Prostate gland (tissue), 2 donors: ENCODE results near the gene CASP8AP2. TPM values are rescaled to one million over a fixed set of nuclear protein-coding genes. Genes with fewer than 3 reads are reported as not detected.

ENCODE experiments used
- DNase-seq: peaks from one replicate; pipeline ENCODE4 v3.0.0-alpha.2; 2019; ENCODE audit warnings: low spot score
- H3K27ac ChIP-seq, 2 donors: fragments of 200-600 bp; sonication (generic); 2 replicates each; pipeline ENCODE4 v1.5.1; 2017 to 2019
- H3K27me3 ChIP-seq: fragments of 200-600 bp; sonication (generic); replicated peaks from 2 replicates; pipeline ENCODE4 v1.5.1; 2019; ENCODE audit not compliant: insufficient read depth
- H3K36me3 ChIP-seq, 2 donors: fragments of 200-600 bp; sonication (generic); 1 replicate in 1 of 2; 2 replicates in 1 of 2; pipeline versions ENCODE4 v1.5.1 to v1.8.1; 2017 to 2019
- H3K4me1 ChIP-seq: fragments of 200-600 bp; sonication (generic); replicated peaks from 2 replicates; pipeline ENCODE4 v1.5.1; 2019
- H3K4me3 ChIP-seq, 2 donors: fragments of 200-600 bp; sonication (generic); 2 replicates each; pipeline ENCODE4 v1.5.1; 2017 to 2019
- H3K9me3 ChIP-seq: fragments of 200-600 bp; sonication (generic); 2 replicates; pipeline ENCODE4 v1.5.1; 2017
- CTCF ChIP-seq, 4 experiments: fragments of 200-600 bp in 2 of 4; fragments of 450-650 bp in 2 of 4; sonication (generic) in 2 of 4; IDR thresholded peaks; 1 replicate in 3 of 4; 2 replicates in 1 of 4; pipeline ENCODE4 v1.5.1; 2016 to 2019; ENCODE audit warnings: antibody characterized with exemption in 4 of 4, mild to moderate bottlenecking in 2 of 4, moderate library complexity in 2 of 4
- POLR2A ChIP-seq: fragments of 450-650 bp; IDR thresholded peaks from one replicate; pipeline ENCODE4 v1.6.1; 2016; ENCODE audit warnings: antibody characterized with exemption, mild to moderate bottlenecking
- POLR2AphosphoS5 ChIP-seq: sonication (generic); formaldehyde crosslinking; IDR thresholded peaks from one replicate; pipeline ENCODE4 v1.6.1; 2017; ENCODE audit warnings: antibody characterized with exemption
- WGBS: methylation state at CpG from one replicate; pipeline ENCODE4 v1.1.5; 2018; 5-methylcytosine and 5-hydroxymethylcytosine counted together
- intact Hi-C: fragments of 100-400 bp; cut with DNase I; formaldehyde crosslinking; loops from one replicate; pipeline ENCODE4 v1.14.2; 2022
- total RNA-seq, 2 donors: library from RNA; depleted of rRNA; stranded (reverse); fragments of >200 nt; gene quantifications; one replicate each; pipeline ENCODE4 v1.1.0, GENCODE V29; 2016

Gene CASP8AP2
- total RNA-seq, 2 donors from 2014 or later: 10.9 to 17.7 TPM

- Histone ChIP-seq H3K9me3 (no peaks in the 10 kb centered on the region), H3K27ac (no peak overlapping the region), H3K27me3 (no peaks in the 10 kb centered on the region), H3K4me1 (no peaks in the 10 kb centered on the region), H3K36me3 (peaks cover 0 to 8% of the 10 kb centered on the region in 2 donors), H3K4me3 (no peak overlapping the region)
- WGBS: 74% methylated on average over 2 of the region's 2 CpGs
- intact Hi-C loops: no loop called here
- TF ChIP-seq POLR2AphosphoS5: no peak
- no peak for TF ChIP-seq POLR2A
- no peak for TF ChIP-seq CTCF (IDR thresholded peaks at IDR 0.05)
- no peak for DNase-seq
Measured at GRCh38 chr6:89786970-89787369, 42.7 kb upstream of the CASP8AP2 start.

- TF ChIP-seq POLR2AphosphoS5 (no peak), CTCF (IDR thresholded peaks at IDR 0.05) (no peak), POLR2A (no peak)
- DNase-seq: no peak
- WGBS: 78% methylated on average over 7 of the region's 7 CpGs
- intact Hi-C loops: no loop called here
- H3K9me3 ChIP-seq: no peaks in the 10 kb centered on the region
- peaks cover 0 to 8% of the 10 kb centered on the region in 2 donors for H3K36me3 ChIP-seq
- no peaks in the 10 kb centered on the region for H3K27me3 ChIP-seq
- no peak overlapping the region for H3K27ac ChIP-seq
- no peaks in the 10 kb centered on the region for H3K4me1 ChIP-seq
- no peak overlapping the region for H3K4me3 ChIP-seq
Measured at GRCh38 chr6:89787660-89788328, 41.9 kb upstream of the CASP8AP2 start.

GRCh38 chr6:89789980-89790379 is 39.7 kb upstream of the CASP8AP2 start:
- H3K36me3 ChIP-seq: peaks cover 0 to 8% of the 10 kb centered on the region in 2 donors
- no peak for TF ChIP-seq CTCF (IDR thresholded peaks at IDR 0.05)
- TF ChIP-seq POLR2AphosphoS5: no peak
- no peak for TF ChIP-seq POLR2A
- H3K4me3 ChIP-seq: no peak overlapping the region
- H3K27ac ChIP-seq: no peak overlapping the region
- 95% methylated on average over 1 of the region's 1 CpG for WGBS
- H3K9me3 ChIP-seq: no peaks in the 10 kb centered on the region
- DNase-seq: no peak
- intact Hi-C loops: no loop called here
- H3K27me3 ChIP-seq: no peaks in the 10 kb centered on the region
- no peaks in the 10 kb centered on the region for H3K4me1 ChIP-seq

- DNase-seq: no peak
- intact Hi-C loops: no loop called here
- no peaks in the 10 kb centered on the region for H3K9me3 ChIP-seq
- H3K27ac ChIP-seq: no peak overlapping the region
- WGBS: 98% methylated on average over 2 of the region's 2 CpGs
- H3K27me3 ChIP-seq: no peaks in the 10 kb centered on the region
- no peak overlapping the region for H3K4me3 ChIP-seq
- no peak for TF ChIP-seq CTCF (IDR thresholded peaks at IDR 0.05)
- no peak for TF ChIP-seq POLR2AphosphoS5
- no peak for TF ChIP-seq POLR2A
- H3K36me3 ChIP-seq: peaks cover 0 to 8% of the 10 kb centered on the region in 2 donors
- no peaks in the 10 kb centered on the region for H3K4me1 ChIP-seq
Measured at GRCh38 chr6:89790403-89790802, 39.3 kb upstream of the CASP8AP2 start.

GRCh38 chr6:89792881-89793280 is 36.8 kb upstream of the CASP8AP2 start:
- H3K4me1 ChIP-seq: no peaks in the 10 kb centered on the region
- TF ChIP-seq POLR2A (no peak), POLR2AphosphoS5 (no peak), CTCF (IDR thresholded peaks at IDR 0.05) (no peak)
- intact Hi-C loops: no loop called here
- H3K27me3 ChIP-seq: no peaks in the 10 kb centered on the region
- H3K36me3 ChIP-seq: peaks cover 0 to 8% of the 10 kb centered on the region in 2 donors
- no peak overlapping the region for H3K4me3 ChIP-seq
- H3K9me3 ChIP-seq: no peaks in the 10 kb centered on the region
- H3K27ac ChIP-seq: no peak overlapping the region
- DNase-seq: no peak
- 58% methylated on average over 2 of the region's 2 CpGs for whole genome bisulfite sequencing
